Skeletal muscle cell (primary cell): Measurements from ENCODE around the gene BICC1.

ENCODE experiments used
- DNase-seq: peaks from one replicate; pipeline ENCODE4 v3.0.0-alpha.2; 2010; ENCODE audit warnings: low read depth
- H3K4me3 ChIP-seq: 2 replicates; pipeline ENCODE4 v1.5.1; 2011; ENCODE audit warnings: low read depth, mild to moderate bottlenecking, control low read depth, low read length, moderate library complexity

The BICC1 gene

DNA sequence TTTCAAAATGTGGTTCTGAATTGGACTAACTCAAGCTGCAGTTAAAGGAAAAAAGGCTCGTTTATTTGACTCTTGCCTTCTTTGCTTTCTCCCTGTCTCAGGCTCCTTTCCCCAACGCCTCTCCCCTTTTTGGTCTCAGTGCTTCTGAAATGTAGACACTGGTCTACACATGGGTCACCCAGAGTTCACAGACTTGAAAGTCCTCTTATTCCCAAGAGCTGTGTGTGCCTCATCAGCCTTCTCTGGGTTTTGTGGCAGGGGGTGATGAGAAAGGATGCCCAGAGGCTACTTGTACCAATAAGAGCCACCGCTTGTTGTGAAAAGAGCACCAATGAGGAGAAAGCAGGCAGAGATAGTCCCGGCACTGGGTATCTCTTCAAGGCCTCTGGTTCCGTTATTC, 125.7 kb downstream of the BICC1 start:
- no peak for DNase-seq
- no peak overlapping the region for H3K4me3 ChIP-seq

DNA sequence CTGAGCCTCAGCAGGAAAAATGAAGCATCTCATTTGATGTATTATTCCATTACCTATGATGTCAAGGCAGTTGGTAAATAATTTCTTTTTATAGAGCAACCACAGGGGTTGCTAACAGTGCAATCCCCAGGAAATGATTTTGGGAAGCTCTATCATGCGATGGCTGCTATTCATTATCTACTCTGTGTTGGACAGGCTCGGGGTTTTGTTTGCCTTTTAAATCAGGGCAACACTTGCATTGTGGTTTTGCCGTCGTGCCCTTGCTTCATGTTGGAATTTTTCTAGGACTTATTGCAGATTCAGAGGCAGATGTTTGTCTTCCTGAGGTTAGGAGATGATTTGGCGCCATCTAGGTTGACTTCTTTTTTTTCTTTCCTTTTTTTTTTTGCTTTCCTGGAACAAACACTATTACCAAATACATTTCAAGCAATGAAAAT, 128.4 kb downstream of the BICC1 start:
- DNase-seq: peak; percentile 89
- H3K4me3 ChIP-seq: no peak overlapping the region

DNA sequence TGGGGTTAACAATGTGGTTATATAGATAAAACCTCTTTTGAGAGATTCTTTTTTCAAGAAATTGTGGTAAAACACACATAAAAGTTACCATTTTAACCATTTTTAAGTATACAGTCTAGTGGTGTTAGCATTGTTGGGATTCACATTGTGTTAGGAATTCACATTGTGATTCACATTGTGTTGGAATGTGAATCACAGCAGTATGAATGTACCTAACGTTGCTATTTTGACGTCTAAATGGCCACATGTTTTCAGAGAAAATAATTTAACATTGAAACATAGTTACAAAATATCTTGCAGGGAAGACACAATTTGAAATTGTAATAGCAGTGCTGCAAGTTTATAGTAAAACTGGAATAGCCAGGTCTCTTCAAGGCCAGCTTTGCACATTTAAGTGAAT, 129.0 kb downstream of the BICC1 start:
- peak; percentile 57 for DNase-seq
- no peak overlapping the region for H3K4me3 ChIP-seq

DNA sequence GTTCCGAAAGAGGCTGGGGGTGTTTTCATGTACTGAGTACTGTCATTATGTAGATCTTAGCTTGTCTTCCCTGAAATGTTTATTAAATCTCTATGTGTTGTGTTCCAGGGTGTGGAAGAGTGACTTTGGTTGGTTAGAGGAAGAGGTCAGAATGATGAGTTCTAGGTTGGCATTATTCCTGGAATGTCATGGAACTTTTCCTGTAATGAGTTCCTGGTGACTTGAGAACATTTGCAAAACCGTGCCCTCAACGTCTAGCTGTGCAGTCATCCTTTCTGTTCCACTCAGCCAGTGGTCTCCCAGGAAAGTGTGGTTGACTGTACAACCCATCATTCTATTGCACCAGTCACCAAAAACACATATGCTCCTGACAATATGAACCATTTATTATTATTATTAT, 129.6 kb downstream of the BICC1 start:
- DNase-seq: no peak
- H3K4me3 ChIP-seq: no peak overlapping the region

DNA sequence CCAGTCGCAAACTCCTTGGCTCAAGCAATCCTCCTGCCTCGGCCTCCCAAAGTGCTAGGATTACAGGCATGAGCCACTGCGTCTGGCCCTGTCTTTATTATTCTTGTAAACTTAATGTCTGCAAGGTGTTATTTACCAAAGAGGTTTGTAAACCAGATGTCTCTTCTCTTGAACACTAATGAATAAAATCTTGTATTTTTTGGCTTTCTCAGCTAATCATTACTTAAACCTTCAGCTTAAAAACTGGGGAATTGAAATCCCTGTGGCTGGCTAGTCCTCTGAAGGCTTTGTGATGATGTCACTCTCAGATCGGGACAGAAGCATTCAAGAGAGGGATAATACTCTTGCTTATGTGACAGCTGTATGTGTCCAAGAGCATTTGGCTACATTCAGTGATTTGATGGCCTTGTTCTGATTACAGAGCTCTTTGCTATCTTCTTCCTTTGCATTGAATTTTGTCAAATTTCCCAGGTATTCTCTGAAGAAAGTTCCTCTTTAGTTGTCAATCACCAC, 130.3 kb downstream of the BICC1 start:
- no peak overlapping the region for H3K4me3 ChIP-seq
- DNase-seq: no peak

DNA sequence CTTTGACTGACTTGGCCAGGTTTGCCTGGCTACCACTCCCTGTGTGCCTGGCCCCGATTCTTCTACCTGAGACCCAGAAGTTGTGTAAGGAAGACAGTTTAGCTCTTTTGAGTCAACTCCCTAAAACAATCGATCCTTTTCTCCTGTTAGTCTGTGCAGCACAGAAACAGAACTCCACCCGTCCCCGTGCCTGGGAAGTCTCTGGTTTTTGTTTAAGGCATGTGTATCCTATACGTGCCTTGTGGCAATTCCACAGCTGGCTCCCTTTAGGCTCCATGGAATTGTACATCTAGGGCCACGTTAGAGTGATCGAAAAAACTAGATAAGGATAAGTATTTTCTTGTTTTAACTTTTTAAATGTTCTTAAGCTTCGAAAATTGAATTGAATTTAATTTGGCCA, 131.6 kb downstream of the BICC1 start:
- no peak for DNase-seq
- no peak overlapping the region for H3K4me3 ChIP-seq

DNA sequence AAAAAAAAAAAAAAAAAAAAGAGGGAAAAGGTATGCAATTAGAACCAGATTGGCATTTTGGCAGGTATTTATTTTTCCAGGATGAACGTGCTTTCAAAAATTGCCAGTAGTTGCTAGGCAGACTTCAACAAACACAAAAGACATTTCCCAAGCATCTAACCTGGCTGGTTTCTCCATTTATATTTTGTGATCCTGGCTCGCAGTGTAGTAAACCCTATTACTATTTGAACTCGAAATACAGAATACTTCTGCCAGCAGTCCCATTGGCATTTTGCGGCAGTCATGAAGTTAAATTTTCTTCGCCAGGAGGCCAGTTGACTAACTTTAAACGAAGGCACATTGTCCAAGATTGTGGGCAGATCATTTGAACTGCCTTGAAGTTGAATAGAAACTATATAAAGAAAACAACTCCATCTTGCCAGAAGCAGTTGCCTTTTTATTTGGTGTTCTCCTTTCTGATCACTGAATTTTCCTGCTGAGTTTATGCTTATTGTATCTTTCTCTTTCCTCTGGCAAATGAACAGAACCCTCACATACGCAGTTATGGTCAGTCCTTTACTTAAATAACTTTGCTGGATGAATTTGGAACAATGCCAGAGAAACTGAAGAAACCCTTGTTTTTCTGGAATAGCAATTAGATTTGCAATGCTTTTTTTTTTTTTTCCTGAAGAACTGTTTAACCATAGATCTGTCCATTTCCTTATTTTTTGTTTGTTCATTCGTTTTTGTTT, 132.9 kb downstream of the BICC1 start:
- DNase-seq: no peak
- no peak overlapping the region for H3K4me3 ChIP-seq

DNA sequence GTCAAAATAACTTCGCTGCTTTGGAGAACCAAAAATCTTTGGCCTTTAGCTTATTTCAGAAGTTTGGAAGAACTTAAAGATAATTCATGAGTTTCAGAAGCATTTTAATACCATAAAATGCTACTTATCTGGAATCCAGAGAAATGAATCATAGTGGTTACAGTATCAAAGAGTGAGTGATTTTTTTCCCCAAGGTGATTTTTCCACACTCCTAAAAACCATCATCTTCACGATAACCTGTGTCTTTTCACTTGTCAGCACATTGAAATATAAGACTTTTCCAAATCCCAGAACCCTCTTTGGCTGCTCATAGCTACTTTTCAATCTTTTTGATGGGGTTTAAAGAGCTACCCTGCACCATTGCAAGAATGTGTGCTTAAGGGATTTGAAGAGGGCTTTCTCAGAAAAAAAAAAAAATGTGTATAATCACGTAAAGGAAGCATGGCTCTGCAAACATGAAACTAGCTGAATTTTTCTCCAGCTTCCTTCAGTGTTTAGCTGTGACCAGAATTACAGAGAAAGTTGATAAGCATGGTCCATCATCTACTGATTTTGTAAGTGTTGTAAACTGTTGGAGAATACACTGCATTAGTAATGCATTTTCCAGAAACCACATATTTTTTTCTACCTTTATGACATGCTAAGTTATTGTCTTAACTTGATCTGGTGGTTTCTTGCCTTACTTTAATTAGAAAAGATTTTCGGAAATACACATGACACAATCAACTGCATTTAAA, 134.9 kb downstream of the BICC1 start:
- no peak overlapping the region for H3K4me3 ChIP-seq
- DNase-seq: no peak

DNA sequence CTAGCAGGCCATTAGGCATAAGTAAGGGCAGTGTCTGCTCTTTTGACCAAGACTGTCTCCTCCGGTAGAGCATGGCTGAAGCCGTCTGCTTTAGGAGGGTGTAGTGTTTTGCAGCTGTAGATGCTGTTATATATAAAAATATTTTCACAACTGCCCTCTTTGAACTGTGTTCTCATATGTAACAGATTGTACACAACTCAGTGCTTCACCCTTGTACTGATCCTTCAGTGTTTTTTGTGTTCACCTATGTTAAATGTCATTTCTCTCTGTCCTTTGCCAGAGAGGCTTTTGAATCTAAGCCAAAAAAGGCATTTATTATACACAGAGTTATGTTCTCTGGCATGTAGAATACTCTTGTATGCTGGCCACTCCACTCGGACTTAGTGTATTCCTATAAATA, 135.5 kb downstream of the BICC1 start:
- no peak overlapping the region for H3K4me3 ChIP-seq
- DNase-seq: no peak

DNA sequence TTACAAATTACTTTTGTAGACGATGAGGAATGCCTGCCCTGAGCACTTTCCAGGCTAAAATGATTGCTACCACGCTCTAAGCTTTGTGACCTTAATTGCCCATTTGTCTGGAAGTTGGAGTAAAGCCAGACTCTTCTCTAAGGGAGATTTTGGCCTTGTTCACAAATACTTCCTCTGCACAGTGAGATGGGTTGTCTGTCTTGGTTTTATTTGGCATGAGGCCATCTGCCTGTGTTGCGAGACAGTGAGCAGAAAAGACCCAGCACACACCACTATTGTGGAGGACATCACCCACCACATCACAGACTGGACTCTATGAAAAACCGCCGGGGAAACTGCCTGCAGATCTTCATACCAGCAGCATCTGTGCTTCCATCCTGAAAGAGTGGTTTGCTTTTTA, 138.4 kb downstream of the BICC1 start:
- DNase-seq: peak; percentile 83
- H3K4me3 ChIP-seq: no peak overlapping the region

DNA sequence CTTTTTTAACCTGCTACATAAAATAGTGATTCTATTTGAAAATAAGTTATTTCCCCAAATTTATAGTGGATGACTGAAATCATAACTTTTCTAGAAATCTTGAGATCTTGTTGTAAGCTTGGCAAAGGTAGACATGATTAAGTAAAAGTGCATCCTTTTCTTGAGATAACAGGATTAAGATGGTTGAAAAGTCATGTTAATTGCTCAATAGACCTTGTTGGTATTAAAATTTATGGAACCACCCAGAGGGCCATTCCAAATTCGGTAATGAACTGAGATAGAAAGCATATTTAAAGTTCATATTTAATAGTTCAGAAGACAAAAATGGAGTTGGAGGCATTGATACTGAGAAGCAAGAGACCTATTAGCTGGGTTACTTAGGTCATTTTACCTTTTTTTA, 139.1 kb downstream of the BICC1 start:
- H3K4me3 ChIP-seq: no peak overlapping the region
- DNase-seq: no peak

DNA sequence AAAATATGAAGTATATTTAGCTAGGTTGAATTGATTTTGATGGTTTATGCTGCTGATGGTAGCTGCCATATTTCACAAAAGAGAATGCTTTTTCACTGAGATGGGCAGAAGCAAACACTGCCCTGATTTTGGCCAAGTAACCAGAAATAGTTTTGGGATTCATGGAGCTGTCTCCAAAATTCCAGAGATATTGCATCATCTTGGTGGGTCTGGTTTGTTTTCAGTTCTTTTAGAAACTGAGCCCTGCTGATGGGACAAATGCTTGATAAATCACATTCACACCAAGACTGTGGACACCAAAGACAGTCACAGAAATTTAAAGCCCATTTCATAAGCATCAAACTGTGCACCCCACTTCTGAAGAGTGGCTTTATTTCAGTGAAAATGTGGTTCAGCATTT, 140.5 kb downstream of the BICC1 start:
- no peak for DNase-seq
- no peak overlapping the region for H3K4me3 ChIP-seq

DNA sequence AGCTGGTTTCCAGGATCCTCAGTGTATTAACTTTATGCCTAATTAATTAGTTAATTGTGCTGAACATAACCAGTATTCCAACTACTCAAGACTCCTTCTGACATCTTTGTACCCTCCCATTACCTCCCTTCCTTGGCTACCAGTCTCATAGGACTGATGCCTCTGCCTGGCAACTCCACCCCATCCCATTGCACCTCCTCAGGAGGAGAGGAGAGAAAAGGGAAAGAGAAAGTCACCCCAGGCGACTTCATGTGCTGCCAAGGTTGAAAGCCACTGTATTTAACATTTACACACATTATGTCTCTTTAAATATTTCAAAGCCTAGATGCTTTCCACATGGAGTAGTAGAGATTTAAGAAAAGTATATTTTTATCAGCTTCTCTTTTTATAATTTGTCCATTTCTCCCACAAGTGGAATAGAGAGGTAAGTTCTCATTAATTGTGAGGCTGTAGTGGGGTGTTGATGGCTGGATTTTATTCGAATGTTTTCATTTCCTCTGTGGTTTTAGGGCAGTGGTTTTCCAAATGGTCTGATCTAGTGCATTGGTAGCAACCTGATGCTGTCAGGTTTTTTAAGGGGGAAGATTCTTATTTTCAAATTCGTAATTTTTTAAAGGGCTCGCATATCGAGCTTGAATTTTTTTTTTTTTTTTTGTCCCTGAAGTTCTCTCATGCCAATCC, 148.0 kb downstream of the BICC1 start:
- DNase-seq: no peak
- H3K4me3 ChIP-seq: no peak overlapping the region

DNA sequence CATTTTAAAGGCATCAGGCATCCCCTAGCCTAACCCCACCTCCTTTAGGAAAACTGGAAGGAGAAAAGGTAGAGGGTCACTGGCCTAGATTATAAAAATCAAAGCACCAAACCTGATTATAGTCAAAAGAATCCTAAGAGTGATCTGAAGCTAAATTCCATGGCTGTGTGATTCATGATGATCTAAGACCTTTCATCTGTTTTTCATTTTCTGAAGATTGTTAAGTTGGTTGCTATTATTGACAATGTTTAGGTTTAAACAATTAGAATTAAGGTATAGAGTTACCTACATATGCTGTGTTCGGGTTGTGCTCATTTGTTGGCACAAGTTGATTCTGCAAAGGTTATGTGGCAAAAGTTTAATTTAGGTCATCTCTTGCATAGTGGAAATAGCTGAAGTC, 148.7 kb downstream of the BICC1 start:
- H3K4me3 ChIP-seq: no peak overlapping the region
- DNase-seq: no peak

DNA sequence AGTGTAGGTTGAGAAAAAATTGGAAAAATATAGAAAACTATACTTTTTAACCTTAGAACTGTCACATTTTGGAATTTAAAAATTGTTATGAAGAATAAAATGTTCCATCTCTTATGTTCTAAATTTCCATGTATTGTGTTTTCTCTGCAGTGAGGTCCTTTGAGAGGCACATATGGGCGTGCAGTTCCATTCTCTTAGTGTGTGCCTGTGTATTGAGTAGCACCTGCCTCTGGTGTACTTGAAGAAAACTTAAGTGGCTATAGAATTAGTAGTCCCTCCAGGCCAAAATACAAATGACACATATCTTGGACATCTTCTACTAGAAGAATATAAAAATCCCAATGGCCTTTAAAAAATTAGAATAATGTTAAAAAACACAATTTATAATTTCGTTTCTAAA, 149.2 kb downstream of the BICC1 start:
- no peak for DNase-seq
- H3K4me3 ChIP-seq: no peak overlapping the region

DNA sequence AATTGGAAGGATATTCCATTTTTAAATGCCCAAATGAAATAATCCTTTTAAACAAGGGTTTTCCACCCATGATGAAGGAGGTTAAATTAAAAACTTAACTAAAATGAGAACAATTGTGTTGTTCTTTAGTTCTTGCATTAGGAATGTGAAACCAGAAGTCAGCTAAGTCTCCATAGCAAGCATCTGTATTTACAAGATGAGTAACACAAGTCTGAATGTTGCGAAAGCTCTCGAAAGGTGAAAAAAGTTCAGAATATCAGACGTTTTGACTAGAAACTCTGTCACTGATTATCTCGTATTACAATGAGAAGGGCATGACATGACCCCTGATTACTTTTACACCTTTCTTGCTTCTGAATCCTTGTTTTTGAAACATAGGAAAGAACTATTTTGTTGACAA, 149.6 kb downstream of the BICC1 start:
- H3K4me3 ChIP-seq: no peak overlapping the region

DNA sequence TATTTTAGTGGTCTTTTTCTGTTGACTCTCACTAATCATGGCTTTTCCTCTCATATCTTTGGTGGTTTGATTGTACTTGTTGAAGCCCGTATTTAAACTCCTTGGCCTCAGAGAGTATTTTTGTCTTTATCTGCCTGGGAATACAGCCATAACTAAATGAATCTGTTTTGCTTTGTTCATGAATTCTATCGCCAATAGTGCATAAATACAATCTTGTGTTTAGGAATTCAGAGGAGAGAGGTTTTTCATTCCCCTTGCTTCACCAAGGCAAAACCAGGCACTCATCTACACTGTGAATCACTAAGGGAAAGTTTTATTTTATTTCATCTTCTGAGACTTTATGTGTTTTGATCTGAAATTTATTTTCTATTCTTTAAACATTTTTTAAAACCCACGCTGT, 152.7 kb downstream of the BICC1 start:
- no peak overlapping the region for H3K4me3 ChIP-seq
- DNase-seq: no peak

More for the DNA sequence above, 149.6 kb downstream of the BICC1 start:
- DNase-seq: peak; percentile 77

DNA sequence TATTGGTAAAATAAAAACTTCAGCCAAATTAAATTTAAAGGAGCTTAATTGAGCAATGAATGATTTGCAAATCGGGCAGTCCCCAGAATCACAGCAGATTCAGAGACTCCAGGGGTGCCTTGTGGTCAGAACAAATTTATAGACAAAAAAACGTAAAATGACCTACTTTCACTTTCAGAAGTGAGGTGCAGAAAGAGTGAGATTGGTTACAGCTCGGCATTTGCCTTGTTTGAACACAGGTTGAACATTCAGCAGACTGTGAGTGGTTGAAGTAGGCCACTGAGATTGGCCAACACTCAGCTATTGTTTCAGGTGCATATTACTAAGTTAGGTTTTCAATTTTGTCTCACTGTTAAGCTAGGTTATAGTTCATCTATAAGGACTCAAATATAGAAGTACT, 153.4 kb downstream of the BICC1 start:
- no peak for DNase-seq
- H3K4me3 ChIP-seq: no peak overlapping the region

DNA sequence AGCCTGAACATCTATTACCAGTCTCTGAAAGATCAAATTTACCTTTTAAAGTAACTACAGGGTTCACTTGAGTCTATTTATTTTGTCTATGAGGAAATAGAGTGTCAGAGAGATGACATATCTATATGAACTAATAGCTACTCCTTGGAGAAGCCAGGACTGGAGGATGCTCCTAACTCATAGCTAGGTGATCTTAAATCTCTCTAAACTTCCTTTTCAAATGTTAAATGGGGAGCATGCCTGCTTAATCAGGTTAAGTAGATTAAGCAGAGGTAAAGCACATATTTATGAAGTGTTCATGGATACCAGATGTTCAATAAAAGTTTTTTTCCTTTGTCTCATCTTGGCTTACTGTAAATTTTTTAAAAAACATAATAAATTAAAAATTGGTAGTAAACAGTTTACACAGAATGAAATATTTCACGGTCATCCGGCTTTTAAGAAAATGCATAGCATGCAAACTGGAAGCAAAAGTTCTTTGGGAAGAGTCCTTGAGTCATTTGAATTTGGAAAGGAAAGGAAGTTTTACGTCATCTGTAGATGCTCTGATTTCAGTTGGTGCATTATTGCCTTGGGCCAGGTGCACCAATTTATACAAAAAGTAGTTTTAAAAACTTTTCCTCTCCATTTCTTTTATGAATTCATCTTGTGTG, 155.1 kb downstream of the BICC1 start:
- H3K4me3 ChIP-seq: no peak overlapping the region
- no peak for DNase-seq

DNA sequence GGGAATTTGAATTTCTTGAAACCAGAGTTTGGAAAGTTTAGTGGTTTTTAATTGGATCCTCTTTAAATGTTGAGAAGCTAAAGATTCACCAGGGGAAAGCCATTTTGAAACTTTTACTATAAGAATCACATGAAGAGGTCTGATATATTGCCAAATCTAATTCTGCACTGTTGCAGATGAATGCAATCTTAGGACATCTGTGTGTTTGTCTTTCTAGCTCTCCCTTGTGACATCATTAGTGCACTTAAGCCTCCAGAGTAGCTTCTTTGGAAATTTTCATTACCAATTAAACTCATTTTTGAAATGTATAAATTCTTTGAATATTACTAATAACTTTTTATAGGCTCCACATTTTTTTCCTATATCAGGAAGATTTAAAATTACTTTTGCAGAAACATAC, 160.2 kb downstream of the BICC1 start:
- DNase-seq: peak; percentile 43
- H3K4me3 ChIP-seq: no peak overlapping the region
